ENCODE measurements around the gene ELF2.
"Not testable (repeated sequence)": the region's sequence is repeated elsewhere in the genome, so short reads cannot be mapped to it uniquely, and the experiment has no call there.

Gene ELF2

DNA sequence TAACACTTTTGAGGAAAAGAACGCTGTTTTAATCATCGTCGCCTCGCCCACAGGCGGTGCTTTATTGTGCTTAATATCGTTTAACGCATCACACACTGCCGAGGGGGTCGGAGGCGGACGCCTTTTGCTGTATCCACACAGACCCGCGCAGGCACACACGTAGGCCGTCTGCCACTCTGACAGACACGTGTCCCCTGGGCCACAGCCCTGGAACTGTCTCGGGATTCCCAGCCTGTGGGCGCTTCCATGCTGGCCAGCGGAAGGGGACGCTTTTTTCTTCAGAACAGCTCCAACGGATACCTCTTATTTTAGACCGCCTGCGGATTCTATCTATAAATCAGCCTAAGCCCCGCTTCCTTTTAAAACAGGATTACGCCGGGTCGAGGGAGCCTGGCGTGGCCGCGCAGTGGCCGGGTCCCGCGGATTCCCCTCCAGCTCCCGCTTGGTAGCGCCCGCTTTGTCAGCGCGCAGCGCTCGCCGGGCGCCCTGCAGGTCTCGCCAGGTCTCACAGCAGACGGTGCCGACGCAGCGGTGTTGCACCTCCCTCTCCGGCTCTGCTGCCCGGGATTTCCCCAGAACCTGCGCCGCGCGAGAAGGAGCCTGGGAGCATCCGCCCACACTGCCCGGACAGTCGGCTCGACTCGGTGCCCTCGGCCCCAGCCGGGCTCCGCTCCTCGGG is 161.6 kb downstream of the ELF2 start, which contains the start of gene NOCT:
Gene NOCT (plus strand): TSS at position 513 of the 679 bp plus-strand sequence. CDS start 201 bp downstream, outside the sequence.
- DNase-seq = peak; percentile 96

DNA sequence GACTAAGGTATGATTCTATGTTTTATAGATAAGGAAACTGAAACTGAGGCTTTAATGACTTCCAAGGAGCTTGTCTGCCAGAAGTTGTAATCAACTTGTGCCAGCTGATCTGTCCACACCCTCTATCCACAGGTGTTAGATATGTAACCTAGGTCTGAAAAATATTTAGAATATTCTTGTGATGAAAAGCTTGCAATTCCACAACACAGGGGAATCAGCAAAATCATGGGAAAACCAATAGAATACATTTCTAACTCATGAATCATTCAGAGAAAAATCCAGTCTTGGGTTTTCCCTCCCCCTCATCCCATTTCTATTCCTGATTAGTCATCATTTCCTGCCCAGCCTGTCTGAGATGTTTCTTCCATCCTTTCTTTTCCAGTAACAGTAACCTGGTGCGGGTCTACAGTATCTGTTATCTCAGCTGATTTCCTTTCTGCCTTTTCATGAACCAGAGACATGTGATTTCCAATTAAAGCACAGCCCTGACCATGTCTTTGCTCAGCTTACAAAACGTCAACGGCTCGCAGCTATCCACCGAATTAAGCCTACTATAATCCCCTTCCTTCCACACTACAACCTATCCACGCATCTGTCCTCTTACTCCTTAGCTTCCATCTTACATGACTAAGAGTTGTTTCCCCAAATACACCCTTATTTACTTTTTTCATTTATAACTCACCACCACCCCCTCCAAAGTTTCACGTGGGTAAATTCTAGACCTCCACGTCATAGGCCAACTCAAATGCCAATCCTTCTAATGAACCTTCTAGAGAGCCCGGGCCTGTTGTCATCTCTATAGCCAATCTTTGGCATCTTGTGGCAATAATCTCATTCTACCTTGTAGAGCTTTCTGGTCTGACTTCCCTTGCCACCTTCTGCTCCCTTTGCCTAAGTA is 162.4 kb downstream of the ELF2 start:
- DNase-seq = peak; percentile 52

DNA sequence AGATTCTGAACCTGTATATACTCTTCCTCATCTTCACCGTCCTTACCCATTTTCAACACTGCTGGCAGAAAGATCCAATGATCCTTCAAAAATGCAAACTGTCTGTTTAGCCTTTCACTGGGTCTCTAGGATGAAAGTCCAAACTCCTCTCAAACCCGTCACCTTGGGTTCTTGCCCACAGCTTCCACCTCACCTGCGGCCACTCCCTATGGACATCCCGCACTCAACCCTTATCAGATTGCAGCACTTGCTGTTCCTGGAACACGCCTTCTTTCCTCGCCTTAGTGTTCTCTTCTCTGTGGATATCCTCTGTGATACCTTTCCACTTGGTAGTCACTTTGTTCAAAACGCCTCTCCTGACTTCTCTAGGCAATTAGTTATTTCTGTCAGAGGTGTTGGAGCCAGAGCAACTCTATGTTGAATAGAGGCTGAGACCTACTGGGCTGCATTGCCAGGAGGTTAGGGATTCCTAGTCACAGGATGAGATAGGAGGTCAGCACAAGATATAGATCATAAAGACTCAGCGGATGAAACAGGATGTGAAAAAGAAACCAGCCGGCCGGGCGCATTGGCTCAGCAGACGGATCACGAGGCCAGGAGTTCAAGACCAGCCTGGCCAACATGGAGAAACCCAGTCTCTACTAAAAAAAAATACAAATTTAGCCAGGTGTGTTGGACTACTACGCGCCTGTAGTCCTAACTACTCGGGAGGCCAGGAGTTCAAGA is 165.6 kb downstream of the ELF2 start:
- no peak for DNase-seq

DNA sequence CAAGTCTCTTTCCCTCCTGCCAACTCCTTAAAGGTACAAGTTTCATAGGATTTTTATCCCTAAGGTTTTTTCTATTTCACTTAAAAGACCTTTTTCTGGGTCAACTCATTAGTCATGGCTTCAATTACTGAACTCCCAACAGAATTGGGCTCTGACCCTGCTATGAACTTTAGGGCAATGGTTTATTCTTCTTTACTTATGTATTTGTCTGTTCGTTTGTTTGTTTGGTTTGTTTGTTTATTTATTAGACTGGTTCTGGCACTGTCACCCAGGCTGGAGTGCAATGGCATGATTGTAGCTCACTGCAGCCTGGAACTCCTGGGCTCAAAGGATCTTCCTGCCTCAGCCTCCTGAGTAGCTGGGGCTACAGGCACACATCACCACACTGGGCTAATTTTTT is 167.3 kb downstream of the ELF2 start:
- no peak for DNase-seq

DNA sequence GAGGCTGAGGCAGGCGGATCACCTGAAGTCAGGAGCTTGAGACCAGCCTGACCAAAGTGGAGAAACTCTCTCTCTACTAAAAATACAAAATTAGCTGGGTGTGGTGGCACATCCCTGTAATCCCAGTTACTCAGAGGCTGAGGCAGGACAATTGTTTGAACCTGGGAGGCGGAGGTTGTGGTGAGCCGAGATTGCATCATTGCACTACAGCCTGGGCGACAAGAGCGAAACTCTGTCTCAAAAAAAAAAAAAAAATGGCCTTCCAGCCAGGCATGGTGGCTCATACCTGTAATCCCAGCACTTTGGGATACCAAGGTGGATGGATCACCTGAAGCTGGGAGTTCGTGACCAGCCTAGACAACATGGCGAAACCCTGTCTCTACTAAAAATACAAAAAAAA is 168.7 kb downstream of the ELF2 start:
- not testable (repeated sequence) for DNase-seq

DNA sequence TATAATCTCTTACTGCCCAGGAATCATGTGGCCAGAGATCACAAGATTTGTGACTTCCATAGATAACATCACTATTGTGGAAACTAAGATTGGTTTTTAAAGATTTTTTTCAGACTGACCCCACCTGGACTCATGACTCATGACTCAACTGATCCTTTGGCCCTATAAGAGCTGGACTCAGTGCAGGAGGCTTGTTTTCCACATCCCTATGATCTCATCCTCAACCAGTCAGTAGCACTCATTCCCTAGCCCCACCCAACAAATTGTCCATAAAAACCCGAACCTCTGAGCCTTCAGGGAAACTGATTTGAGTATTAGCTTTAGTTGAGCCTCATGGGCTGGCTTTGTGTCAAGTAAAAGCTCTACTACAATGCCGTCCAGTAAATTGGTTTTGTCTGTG is 169.4 kb downstream of the ELF2 start:
- DNase-seq = no peak

Measured in activated CD4-positive, alpha-beta T cell treated with anti-CD3 and anti-CD28 coated beads, Interleukin-2, amount 50 U/mL, for 16 hours (primary cell).